Measurements from ENCODE around the gene LAG3.

LAG3 gene

GRCh38 chr12:6816598-6816997 is 44.3 kb downstream of the LAG3 start:
- H3K4me2 ChIP-seq (ENCODE audit: low read length): no peak overlapping the region
- H4K20me1 ChIP-seq (ENCODE audit: control insufficient read depth, insufficient read depth, low read depth, low read length): no peaks in the 10 kb centered on the region
- no peak overlapping the region for H3K4me3 ChIP-seq (ENCODE audit: low read length)
- H3F3A ChIP-seq (ENCODE audit: control insufficient read depth, insufficient read depth): no peaks in the 10 kb centered on the region
- H3K36me3 ChIP-seq (ENCODE audit: control insufficient read depth, low read length): no peaks in the 10 kb centered on the region
- no peaks in the 10 kb centered on the region for H3K9me3 ChIP-seq (ENCODE audit: control insufficient read depth, insufficient read depth, low read length)
- H3K79me2 ChIP-seq (ENCODE audit: control insufficient read depth, low read length): no peaks in the 10 kb centered on the region
- peaks cover 46% of the 10 kb centered on the region for H3K27me3 ChIP-seq (ENCODE audit: control insufficient read depth, low read length)
- no peaks in the 10 kb centered on the region for H3K9me2 ChIP-seq (replicated peaks; ENCODE audit: control insufficient read depth, low read length)
- H3K27ac ChIP-seq (ENCODE audit: low read depth, low read length): no peak overlapping the region
- peaks cover 21% of the 10 kb centered on the region for H3K4me1 ChIP-seq (ENCODE audit: control insufficient read depth, low read length)
- TF ChIP-seq CTCF (IDR thresholded peaks at IDR 0.05; ENCODE audit: low read depth, low read length, poor library complexity, severe bottlenecking) (no peak), EZH2phosphoT487 (IDR thresholded peaks at IDR 0.05; ENCODE audit: borderline replicate concordance, low read length) (no peak)

DNA sequence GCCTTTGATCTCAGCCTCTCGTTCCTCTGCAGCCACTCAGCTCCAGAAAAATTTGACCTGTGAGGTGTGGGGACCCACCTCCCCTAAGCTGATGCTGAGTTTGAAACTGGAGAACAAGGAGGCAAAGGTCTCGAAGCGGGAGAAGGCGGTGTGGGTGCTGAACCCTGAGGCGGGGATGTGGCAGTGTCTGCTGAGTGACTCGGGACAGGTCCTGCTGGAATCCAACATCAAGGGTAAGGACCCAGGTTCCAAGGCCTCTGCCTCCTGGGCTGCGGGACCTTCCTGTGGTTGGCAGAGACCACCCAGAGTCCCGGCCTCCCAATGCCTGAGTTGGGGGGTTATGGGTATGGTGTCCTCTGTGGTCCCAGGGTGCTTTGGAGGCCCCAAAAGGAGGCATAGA is 44.8 kb downstream of the LAG3 start:
- H3K9me2 ChIP-seq (replicated peaks; ENCODE audit: control insufficient read depth, low read length): no peaks in the 10 kb centered on the region
- no peaks in the 10 kb centered on the region for H3F3A ChIP-seq (ENCODE audit: control insufficient read depth, insufficient read depth)
- H3K4me2 ChIP-seq (ENCODE audit: low read length): no peak overlapping the region
- H3K4me3 ChIP-seq (ENCODE audit: low read length): no peak overlapping the region
- H3K4me1 ChIP-seq (ENCODE audit: control insufficient read depth, low read length): peaks cover 25% of the 10 kb centered on the region
- no peaks in the 10 kb centered on the region for H3K79me2 ChIP-seq (ENCODE audit: control insufficient read depth, low read length)
- H3K9me3 ChIP-seq (ENCODE audit: control insufficient read depth, insufficient read depth, low read length): no peaks in the 10 kb centered on the region
- peaks cover 48% of the 10 kb centered on the region for H3K27me3 ChIP-seq (ENCODE audit: control insufficient read depth, low read length)
- no peaks in the 10 kb centered on the region for H4K20me1 ChIP-seq (ENCODE audit: control insufficient read depth, insufficient read depth, low read depth, low read length)
- H3K36me3 ChIP-seq (ENCODE audit: control insufficient read depth, low read length): no peaks in the 10 kb centered on the region
- TF ChIP-seq EZH2phosphoT487 (IDR thresholded peaks at IDR 0.05; ENCODE audit: borderline replicate concordance, low read length): no peak
- no peak for TF ChIP-seq CTCF (IDR thresholded peaks at IDR 0.05; ENCODE audit: low read depth, low read length, poor library complexity, severe bottlenecking)
- no peak overlapping the region for H3K27ac ChIP-seq (ENCODE audit: low read depth, low read length)

- H3K27me3 ChIP-seq (ENCODE audit: control insufficient read depth, low read length): peaks cover 48% of the 10 kb centered on the region
- no peak overlapping the region for H3K27ac ChIP-seq (ENCODE audit: low read depth, low read length)
- H3K79me2 ChIP-seq (ENCODE audit: control insufficient read depth, low read length): no peaks in the 10 kb centered on the region
- no peak overlapping the region for H3K4me2 ChIP-seq (ENCODE audit: low read length)
- no peaks in the 10 kb centered on the region for H3K9me3 ChIP-seq (ENCODE audit: control insufficient read depth, insufficient read depth, low read length)
- no peaks in the 10 kb centered on the region for H3K36me3 ChIP-seq (ENCODE audit: control insufficient read depth, low read length)
- peaks cover 19% of the 10 kb centered on the region for H3K4me1 ChIP-seq (ENCODE audit: control insufficient read depth, low read length)
- TF ChIP-seq EZH2phosphoT487 (IDR thresholded peaks at IDR 0.05; ENCODE audit: borderline replicate concordance, low read length) (no peak), CTCF (IDR thresholded peaks at IDR 0.05; ENCODE audit: low read depth, low read length, poor library complexity, severe bottlenecking) (no peak)
- H3K4me3 ChIP-seq (ENCODE audit: low read length): no peak overlapping the region
- H3K9me2 ChIP-seq (replicated peaks; ENCODE audit: control insufficient read depth, low read length): no peaks in the 10 kb centered on the region
- H3F3A ChIP-seq (ENCODE audit: control insufficient read depth, insufficient read depth): no peaks in the 10 kb centered on the region
- H4K20me1 ChIP-seq (ENCODE audit: control insufficient read depth, insufficient read depth, low read depth, low read length): no peaks in the 10 kb centered on the region
Measured at GRCh38 chr12:6817662-6818157, 45.4 kb downstream of the LAG3 start.

Data from DOHH2 (cell line).